ENCODE results near the gene ZGPAT.

Gene ZGPAT

DNA sequence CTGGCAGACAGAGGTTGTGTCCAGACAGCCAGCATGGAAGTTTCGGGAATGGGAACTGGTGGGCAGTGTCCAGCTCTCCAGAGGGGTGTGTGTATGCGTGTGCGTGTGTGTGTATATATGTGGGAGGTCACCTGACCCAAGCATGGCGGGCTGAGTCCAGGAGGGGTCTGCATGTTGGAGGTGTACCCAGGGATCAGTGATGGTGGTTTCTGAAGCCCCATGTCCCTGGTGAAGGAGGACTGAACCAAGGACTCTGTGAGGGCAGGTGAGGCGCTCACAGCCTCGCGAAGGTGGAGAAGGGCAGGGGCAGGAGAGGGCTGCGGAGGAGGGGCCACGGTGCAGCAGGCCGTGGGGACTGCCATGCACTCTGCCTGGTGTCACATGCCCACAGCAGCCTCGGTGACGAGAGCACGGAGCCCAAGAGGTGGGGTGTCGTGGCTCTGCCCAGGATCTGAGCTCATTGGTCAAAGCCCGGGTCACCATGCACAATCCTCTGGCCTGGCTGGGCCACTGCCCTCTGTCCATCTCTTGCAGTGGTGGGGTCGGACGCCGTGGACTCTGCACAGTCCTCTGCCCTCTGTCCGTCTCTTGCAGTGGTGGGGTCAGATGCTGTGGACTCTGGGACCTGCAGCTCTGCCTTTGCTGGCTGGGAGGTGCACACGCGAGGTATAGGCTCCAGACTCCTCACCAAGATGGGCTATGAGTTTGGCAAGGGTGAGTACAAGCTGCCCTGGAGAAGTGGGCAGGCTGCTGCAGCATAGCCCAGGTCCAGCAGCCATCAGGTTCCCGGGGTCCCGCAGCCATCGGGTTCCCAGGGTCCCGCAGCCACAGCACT lies 26.5 kb downstream of the ZGPAT start:
- FAIRE-seq (no peak), DNase-seq (ENCODE audit: insufficient read length, low spot score) (no peak)
- no peak for TF ChIP-seq POLR2A (IDR thresholded peaks at IDR 0.05; ENCODE audit: low read depth, low read length)

- no peak for TF ChIP-seq POLR2A (IDR thresholded peaks at IDR 0.05; ENCODE audit: low read depth, low read length)
- no peak for DNase-seq (ENCODE audit: insufficient read length, low spot score)
- FAIRE-seq, result no peak
These were observed 27.4 kb downstream of the ZGPAT start for GRCh38 chr20:63734946-63735858.

DNA sequence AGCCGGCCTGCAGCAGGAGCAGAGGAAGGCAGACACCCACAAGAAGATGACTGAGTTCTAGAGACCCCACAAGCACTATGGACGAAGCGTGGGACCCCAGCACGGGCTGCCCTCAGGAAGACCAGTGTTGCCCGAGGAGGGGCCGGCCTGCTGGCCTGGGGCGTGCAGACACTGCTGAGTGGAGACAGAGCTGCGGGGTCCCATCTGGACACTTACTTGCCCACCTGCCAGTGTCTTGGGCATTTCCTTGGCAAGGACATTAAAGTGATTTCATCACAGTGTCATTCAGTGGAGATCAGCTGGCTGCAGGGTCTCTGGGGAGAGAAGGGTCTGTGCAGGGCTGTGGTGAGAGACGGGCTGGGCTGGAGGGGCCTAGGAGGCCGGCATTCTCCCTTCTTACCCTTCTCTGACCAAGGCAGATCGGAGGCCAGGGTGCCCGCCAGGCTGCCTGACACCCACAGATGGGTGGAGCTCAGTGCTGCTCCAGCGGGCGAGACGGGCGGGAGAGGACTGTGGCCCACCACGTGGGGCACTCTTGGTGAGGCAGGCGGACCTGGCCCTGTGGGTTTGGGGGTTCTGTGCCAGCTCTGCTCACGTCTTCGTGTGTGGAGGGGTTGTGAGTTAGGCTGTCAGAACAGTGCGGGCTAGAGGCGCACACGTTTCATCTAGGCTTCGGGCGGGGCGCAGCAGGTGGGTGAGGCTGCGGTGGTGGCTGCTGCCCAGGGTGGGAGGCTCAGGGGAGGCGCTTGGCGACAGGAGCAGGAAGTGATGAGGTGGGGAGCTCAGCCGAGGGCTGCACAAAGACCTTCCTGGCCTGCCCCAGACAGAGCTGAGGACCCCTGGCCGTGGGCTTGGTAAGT lies 28.2 kb downstream of the ZGPAT start, which contains the start of gene LIME1:
LIME1 (plus strand) TSS at position 806 of the 860 bp plus-strand sequence. CDS start 886 bp downstream, outside the sequence.
- TF ChIP-seq POLR2A (IDR thresholded peaks at IDR 0.05; ENCODE audit: low read depth, low read length), result no peak
- DNase-seq (ENCODE audit: insufficient read length, low spot score), result no peak
- no peak for FAIRE-seq

GRCh38 chr20:63736893-63737694 lies 29.3 kb downstream of the ZGPAT start:
- DNase-seq (ENCODE audit: insufficient read length, low spot score) (no peak), FAIRE-seq (no peak)
- TF ChIP-seq POLR2A (IDR thresholded peaks at IDR 0.05; ENCODE audit: low read depth, low read length), result no peak

- TF ChIP-seq POLR2A (IDR thresholded peaks at IDR 0.05; ENCODE audit: low read depth, low read length), result no peak
- no peak for FAIRE-seq
- no peak for DNase-seq (ENCODE audit: insufficient read length, low spot score)
These were observed 29.8 kb downstream of the ZGPAT start for GRCh38 chr20:63737695-63737944.

- FAIRE-seq (no peak), DNase-seq (ENCODE audit: insufficient read length, low spot score) (no peak)
- no peak for TF ChIP-seq POLR2A (IDR thresholded peaks at IDR 0.05; ENCODE audit: low read depth, low read length)
These were observed 30.3 kb downstream of the ZGPAT start for GRCh38 chr20:63737945-63738686.

- DNase-seq (ENCODE audit: insufficient read length, low spot score) (no peak), FAIRE-seq (no peak)
- TF ChIP-seq POLR2A (IDR thresholded peaks at IDR 0.05; ENCODE audit: low read depth, low read length), result no peak
These were observed 30.9 kb downstream of the ZGPAT start for GRCh38 chr20:63738687-63739129.

DNA sequence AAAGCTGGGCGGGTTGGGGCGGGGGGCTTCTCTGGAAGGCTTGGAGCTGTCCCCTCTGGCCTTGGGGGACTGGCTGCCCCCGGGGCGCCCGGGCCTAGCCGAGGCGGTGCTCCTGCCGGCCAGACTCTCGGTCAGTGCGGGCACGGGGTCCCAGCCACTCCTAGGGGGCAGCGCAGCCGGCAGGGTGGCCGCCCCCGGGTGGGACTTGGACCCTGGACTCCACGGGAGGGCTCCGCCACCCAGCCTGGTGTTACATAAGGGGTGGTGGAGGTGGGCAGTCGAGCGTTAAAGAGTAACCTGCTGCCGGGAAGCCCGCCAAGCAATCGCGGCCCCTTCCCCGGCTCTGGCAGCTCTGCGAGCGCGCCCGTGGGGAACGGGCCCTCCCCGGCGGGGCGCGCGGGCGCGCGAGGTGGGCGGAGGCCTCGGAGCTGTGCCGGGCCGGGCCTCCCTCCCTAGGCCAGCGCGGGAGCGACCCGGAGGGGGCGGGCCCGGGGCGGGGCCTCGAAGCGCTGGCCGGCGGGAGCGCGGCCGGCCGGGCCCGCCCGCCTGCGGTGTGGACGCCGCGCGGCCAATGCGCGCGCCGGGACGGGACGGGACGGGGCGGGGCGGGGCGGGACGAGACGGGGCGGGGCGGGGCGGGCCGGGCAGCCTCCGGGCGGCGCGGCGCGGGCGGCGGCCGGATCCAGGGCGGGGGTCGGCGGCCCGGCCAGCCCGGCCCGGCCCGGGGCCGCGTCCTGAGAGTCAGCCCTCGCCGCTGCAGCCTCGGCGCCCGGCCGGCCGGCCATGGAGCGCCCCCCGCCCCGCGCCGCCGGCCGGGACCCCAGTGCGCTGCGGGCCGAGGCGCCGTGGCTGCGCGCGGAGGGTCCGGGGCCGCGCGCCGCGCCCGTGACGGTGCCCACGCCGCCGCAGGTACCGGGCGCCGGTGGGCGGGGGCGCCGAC lies 31.6 kb downstream of the ZGPAT start, which contains the start of gene SLC2A4RG:
SLC2A4RG (plus strand) TSS at position 647 of the 940 bp plus-strand sequence; CDS start at position 784, 137 bp downstream.
- DNase-seq (ENCODE audit: insufficient read length, low spot score), result peak; percentile 97
- no peak for FAIRE-seq
- TF ChIP-seq POLR2A (IDR thresholded peaks at IDR 0.05; ENCODE audit: low read depth, low read length), result no peak; the same call in 1 of the 2 replicates

DNA sequence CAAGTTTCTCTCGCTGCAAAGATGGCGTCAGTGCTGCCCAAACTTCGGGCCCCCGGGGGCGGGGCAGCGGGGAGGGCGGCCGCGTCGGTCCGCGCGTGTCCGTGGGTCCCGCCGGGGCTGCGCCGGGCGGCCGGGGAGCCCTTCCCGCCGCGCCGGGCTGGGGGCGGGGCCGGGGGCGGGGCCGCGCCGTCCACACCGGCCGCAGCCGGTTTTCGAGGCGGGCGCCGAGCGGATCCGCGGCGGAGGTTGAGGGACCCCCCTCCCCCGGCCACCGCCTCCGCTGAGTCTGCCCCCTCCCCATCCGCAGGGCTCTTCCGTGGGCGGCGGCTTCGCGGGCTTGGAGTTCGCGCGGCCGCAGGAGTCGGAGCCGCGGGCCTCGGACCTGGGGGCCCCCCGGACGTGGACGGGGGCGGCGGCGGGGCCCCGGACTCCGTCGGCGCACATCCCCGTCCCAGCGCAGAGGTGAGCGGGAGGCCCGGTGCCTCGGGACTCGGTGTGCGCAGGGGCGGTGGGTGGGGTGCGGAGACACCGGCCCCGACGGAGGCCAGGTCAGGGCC lies 32.3 kb downstream of the ZGPAT start:
- DNase-seq (ENCODE audit: insufficient read length, low spot score) (peak; percentile 76), FAIRE-seq (no peak)
- no peak; the same call in 1 of the 2 replicates for TF ChIP-seq POLR2A (IDR thresholded peaks at IDR 0.05; ENCODE audit: low read depth, low read length)

GRCh38 chr20:63740627-63741353 lies 33.0 kb downstream of the ZGPAT start:
- DNase-seq (ENCODE audit: insufficient read length, low spot score) (peak; percentile 98), FAIRE-seq (no peak)
- TF ChIP-seq POLR2A (IDR thresholded peaks at IDR 0.05; ENCODE audit: low read depth, low read length), result peak; percentile 63
